Fibroblast of lung (primary cell): ENCODE data around the gene PXYLP1. TPM values are rescaled to one million over a fixed set of nuclear protein-coding genes. Genes with fewer than 3 reads are reported as not detected.

Source experiments
- DNase-seq, 2 donors: peaks; one replicate each; pipeline versions ENCODE4 v3.0.0 to v3.0.0-alpha.2; 2010; ENCODE audit warnings: low read depth in 2 of 2
- H2AFZ ChIP-seq: 2 replicates; pipeline ENCODE4 v1.5.1; 2012; ENCODE audit warnings: low read length, control low read depth, inconsistent platforms
- H3K27ac ChIP-seq: 2 replicates; pipeline ENCODE4 v1.5.1; 2011; ENCODE audit warnings: low read length, control low read depth; ENCODE audit not compliant: insufficient read depth
- H3K27me3 ChIP-seq: 2 replicates; pipeline ENCODE4 v1.5.1; 2011; ENCODE audit warnings: mild to moderate bottlenecking, low read length; ENCODE audit not compliant: control insufficient read depth, insufficient read depth
- H3K36me3 ChIP-seq: 2 replicates; pipeline ENCODE4 v1.5.1; 2011; ENCODE audit warnings: low read length; ENCODE audit not compliant: control insufficient read depth, insufficient read depth
- H3K4me1 ChIP-seq: 2 replicates; pipeline ENCODE4 v1.5.1; 2011; ENCODE audit warnings: low read length; ENCODE audit not compliant: control insufficient read depth, insufficient read depth; ENCODE audit errors: extremely low read depth
- H3K4me2 ChIP-seq: 2 replicates; pipeline ENCODE4 v1.5.1; 2011; ENCODE audit warnings: low read length, control low read depth; ENCODE audit not compliant: insufficient read depth; ENCODE audit errors: extremely low read depth
- H3K4me3 ChIP-seq, 4 experiments: fragments of 200-600 bp in 1 of 4; sonication (generic) in 1 of 4; replicated peaks in 1 of 4; 2 replicates each; pipeline ENCODE4 v1.5.1; 2011 to 2016; ENCODE audit warnings: low read length in 4 of 4, low read depth in 3 of 4, mild to moderate bottlenecking in 3 of 4, control low read depth in 2 of 4, inconsistent platforms in 1 of 4, mixed read lengths in 1 of 4; ENCODE audit not compliant: insufficient read depth in 1 of 4; ENCODE audit errors: control extremely low read depth in 1 of 4
- H3K79me2 ChIP-seq: 2 replicates; pipeline ENCODE4 v1.5.1; 2012; ENCODE audit warnings: mild to moderate bottlenecking, low read length, inconsistent platforms; ENCODE audit not compliant: control insufficient read depth, insufficient read depth
- H3K9ac ChIP-seq: 2 replicates; pipeline ENCODE4 v1.5.1; 2011; ENCODE audit warnings: mild to moderate bottlenecking, low read length, control low read depth; ENCODE audit not compliant: insufficient read depth
- H3K9me3 ChIP-seq: 2 replicates; pipeline ENCODE4 v1.5.1; 2012; ENCODE audit warnings: low read depth, low read length; ENCODE audit not compliant: control insufficient read depth, insufficient read depth
- H4K20me1 ChIP-seq: 2 replicates; pipeline ENCODE4 v1.5.1; 2011; ENCODE audit warnings: low read length; ENCODE audit not compliant: control insufficient read depth, insufficient read depth; ENCODE audit errors: extremely low read depth
- EZH2 ChIP-seq: IDR thresholded peaks from 2 replicates; pipeline ENCODE4 v1.5.1; 2012; ENCODE audit warnings: low read length, control low read depth, mild to moderate bottlenecking; ENCODE audit errors: missing control alignments
- polyA plus RNA-seq, 2 donors: library from polyadenylated mRNA; depleted of rRNA in 1 of 2; stranded (reverse) in 1 of 2; unstranded in 1 of 2; fragments of >200 nt; gene quantifications; 2 replicates each; pipeline ENCODE4 v1.2.1, GENCODE V29; 2011 to 2012; ENCODE audit warnings: missing spikeins in 1 of 2
- total RNA-seq: library from RNA; depleted of rRNA; stranded (reverse); fragments of >200 nt; gene quantifications from 2 replicates; pipeline ENCODE4 v1.2.1, GENCODE V29; 2014
- TF ChIP-seq, protein P1 (sequence below), 2 donors: IDR thresholded peaks in 1 of 2; conservative IDR thresholded peaks in 1 of 2; 1 replicate in 1 of 2; 2 replicates in 1 of 2; pipeline ENCODE4 v1.5.1; 2011 to 2012; ENCODE audit warnings: low read length in 2 of 2, control low read depth in 1 of 2, inconsistent platforms in 1 of 2, low read depth in 1 of 2, mild to moderate bottlenecking in 1 of 2

The PXYLP1 gene
- total and polyA plus RNA-seq, 2 donors (not counting 1 experiment from before 2014, with no cell fraction given): 5.1 to 7.0 TPM

DNA sequence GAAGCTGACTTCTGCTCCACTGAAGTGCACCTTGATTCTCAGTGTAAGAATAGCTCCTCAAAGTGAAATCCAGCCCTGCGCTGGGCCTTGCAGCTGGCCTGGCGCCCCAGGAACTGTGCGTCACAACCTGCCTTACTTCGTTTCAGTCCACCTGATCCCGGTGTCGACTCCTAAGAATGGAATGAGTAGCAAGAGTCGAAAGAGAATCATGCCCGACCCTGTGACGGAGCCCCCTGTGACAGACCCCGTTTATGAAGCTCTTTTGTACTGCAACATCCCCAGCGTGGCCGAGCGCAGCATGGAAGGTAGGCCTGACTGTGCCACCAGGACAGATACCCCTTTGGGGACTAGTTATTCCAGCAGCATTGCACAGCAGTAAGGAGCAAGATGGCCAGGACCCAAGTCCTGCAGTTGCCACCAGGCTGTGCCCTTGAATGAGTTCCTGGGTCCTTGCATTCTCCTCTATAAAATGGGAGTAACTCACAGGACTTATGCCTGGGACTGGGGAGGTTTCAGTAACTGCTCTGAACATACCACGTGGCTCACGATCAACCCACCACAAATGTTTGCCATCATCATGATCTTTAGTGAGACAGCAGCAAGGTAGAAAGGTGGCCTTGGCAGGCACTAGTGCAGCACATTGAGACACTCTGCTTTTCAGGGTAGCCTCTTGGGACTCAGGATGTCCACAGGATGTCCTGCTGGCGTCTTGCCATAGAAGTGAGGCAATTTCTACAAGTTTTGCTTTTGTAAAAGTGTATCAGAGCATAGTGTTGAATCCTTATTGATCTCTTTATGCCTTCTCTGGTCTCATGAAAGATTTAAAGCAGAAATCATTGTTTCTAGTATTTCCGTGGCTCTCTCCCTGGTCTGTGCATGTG, 46.8 kb downstream of the PXYLP1 start:
- H3K9ac ChIP-seq: no peak overlapping the region
- H3K9me3 ChIP-seq: no peaks in the 10 kb centered on the region
- H3K4me3 ChIP-seq: no peak overlapping the region
- no peak overlapping the region for H2AFZ ChIP-seq
- TF ChIP-seq EZH2: no peak
- TF ChIP-seq, protein P1, sequence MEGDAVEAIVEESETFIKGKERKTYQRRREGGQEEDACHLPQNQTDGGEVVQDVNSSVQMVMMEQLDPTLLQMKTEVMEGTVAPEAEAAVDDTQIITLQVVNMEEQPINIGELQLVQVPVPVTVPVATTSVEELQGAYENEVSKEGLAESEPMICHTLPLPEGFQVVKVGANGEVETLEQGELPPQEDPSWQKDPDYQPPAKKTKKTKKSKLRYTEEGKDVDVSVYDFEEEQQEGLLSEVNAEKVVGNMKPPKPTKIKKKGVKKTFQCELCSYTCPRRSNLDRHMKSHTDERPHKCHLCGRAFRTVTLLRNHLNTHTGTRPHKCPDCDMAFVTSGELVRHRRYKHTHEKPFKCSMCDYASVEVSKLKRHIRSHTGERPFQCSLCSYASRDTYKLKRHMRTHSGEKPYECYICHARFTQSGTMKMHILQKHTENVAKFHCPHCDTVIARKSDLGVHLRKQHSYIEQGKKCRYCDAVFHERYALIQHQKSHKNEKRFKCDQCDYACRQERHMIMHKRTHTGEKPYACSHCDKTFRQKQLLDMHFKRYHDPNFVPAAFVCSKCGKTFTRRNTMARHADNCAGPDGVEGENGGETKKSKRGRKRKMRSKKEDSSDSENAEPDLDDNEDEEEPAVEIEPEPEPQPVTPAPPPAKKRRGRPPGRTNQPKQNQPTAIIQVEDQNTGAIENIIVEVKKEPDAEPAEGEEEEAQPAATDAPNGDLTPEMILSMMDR (conservative IDR thresholded peaks at IDR 0.05 in 1 of 2, IDR thresholded peaks at IDR 0.05 in 1 of 2; ENCODE audit: low read depth in 1 of 2, low read length in 2 of 2): no peak
- H3K4me2 ChIP-seq: no peak overlapping the region
- DNase-seq: peak in 1 of 2 donors; percentile 25
- H3K36me3 ChIP-seq: no peaks in the 10 kb centered on the region
- H3K79me2 ChIP-seq: no peaks in the 10 kb centered on the region
- H4K20me1 ChIP-seq: no peaks in the 10 kb centered on the region
- H3K27me3 ChIP-seq: no peaks in the 10 kb centered on the region
- H3K4me1 ChIP-seq: peaks cover 2% of the 10 kb centered on the region
- H3K27ac ChIP-seq: no peak overlapping the region

- TF ChIP-seq EZH2: no peak
- TF ChIP-seq, protein P1 (conservative IDR thresholded peaks at IDR 0.05 in 1 of 2, IDR thresholded peaks at IDR 0.05 in 1 of 2; ENCODE audit: low read depth in 1 of 2, low read length in 2 of 2): peak; percentile 34 to 60
- Histone ChIP-seq H3K4me2 (no peak overlapping the region), H4K20me1 (no peaks in the 10 kb centered on the region), H3K79me2 (no peaks in the 10 kb centered on the region), H3K27me3 (no peaks in the 10 kb centered on the region), H3K36me3 (no peaks in the 10 kb centered on the region), H3K4me1 (peaks cover 2% of the 10 kb centered on the region), H3K4me3 (no peak overlapping the region), H3K27ac (no peak overlapping the region), H3K9me3 (no peaks in the 10 kb centered on the region), H3K9ac (no peak overlapping the region), H2AFZ (no peak overlapping the region)
- peak; percentile 30 to 31 for DNase-seq
These were observed 47.7 kb downstream of the PXYLP1 start for GRCh38 chr3:141279077-141279967.

DNA sequence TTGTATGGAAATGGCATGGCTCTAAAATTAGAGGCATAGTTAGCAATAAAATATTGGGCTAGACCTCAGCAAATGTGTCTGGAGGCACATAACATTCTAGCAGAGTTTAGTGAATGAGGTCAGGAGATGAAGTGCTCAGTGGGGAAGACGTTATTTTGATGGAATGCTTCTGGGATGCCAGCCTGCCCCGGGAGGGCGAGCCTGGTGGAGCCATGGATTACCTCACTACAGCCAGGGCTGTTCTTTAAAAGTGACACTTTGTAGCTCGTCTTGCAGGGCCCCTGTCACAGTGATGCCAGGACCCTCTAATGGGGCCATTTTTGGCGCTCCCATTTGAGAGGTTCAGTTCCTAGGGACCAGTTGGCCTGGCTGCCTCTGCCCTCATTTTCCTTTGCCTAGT, 48.5 kb downstream of the PXYLP1 start:
- TF ChIP-seq, protein P1 (conservative IDR thresholded peaks at IDR 0.05 in 1 of 2, IDR thresholded peaks at IDR 0.05 in 1 of 2; ENCODE audit: low read depth in 1 of 2, low read length in 2 of 2): no peak
- TF ChIP-seq EZH2: no peak
- Histone ChIP-seq H3K9me3 (no peaks in the 10 kb centered on the region), H4K20me1 (no peaks in the 10 kb centered on the region), H3K79me2 (no peaks in the 10 kb centered on the region), H3K4me2 (no peak overlapping the region), H2AFZ (no peak overlapping the region), H3K27ac (no peak overlapping the region), H3K27me3 (no peaks in the 10 kb centered on the region), H3K9ac (no peak overlapping the region), H3K4me1 (peaks cover 2% of the 10 kb centered on the region), H3K4me3 (no peak overlapping the region), H3K36me3 (no peaks in the 10 kb centered on the region)
- DNase-seq: peak in 1 of 2 donors; percentile 88
